ENCODE measurements around the gene RGS9BP.

DNA sequence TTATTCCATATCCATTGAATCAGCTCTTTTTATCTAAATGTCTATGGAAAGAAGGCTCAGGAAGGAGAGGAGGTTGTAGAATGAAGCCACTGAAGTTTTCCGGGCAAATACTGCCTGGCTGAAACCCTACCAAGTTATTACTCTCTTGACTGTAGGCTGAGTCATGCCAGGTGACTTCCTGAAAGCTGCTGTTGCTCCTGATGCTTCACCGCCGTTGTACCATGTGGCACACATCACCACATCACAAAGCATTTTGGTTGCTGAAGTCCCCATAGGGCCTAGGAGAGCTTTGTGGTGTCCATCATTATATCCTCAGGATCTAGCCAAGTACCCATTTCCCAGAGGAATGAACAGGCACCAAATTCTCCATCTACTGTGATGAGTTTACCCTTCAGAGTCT is 32.8 kb downstream of the RGS9BP start:
- TF ChIP-seq, protein P1, sequence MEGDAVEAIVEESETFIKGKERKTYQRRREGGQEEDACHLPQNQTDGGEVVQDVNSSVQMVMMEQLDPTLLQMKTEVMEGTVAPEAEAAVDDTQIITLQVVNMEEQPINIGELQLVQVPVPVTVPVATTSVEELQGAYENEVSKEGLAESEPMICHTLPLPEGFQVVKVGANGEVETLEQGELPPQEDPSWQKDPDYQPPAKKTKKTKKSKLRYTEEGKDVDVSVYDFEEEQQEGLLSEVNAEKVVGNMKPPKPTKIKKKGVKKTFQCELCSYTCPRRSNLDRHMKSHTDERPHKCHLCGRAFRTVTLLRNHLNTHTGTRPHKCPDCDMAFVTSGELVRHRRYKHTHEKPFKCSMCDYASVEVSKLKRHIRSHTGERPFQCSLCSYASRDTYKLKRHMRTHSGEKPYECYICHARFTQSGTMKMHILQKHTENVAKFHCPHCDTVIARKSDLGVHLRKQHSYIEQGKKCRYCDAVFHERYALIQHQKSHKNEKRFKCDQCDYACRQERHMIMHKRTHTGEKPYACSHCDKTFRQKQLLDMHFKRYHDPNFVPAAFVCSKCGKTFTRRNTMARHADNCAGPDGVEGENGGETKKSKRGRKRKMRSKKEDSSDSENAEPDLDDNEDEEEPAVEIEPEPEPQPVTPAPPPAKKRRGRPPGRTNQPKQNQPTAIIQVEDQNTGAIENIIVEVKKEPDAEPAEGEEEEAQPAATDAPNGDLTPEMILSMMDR (IDR thresholded peaks at IDR 0.05; ENCODE audit: low read length): no peak
- no peak for TF ChIP-seq EZH2 (optimal IDR thresholded peaks at IDR 0.05; ENCODE audit: low read depth, low read length)
